ENCODE measurements around the gene DNAJC2. TPM values are rescaled to one million over a fixed set of nuclear protein-coding genes. Genes with fewer than 3 reads are reported as not detected.
A peak's percentile ranks its signal among the peaks of the same experiment; 100 is the strongest.

DNAJC2 gene
- total RNA-seq, 2 donors from 2014 or later, result 14.3 to 24.1 TPM

GRCh38 chr7:103307503-103308231 lies 36.9 kb downstream of the DNAJC2 start:
- peaks cover 5% of the 10 kb centered on the region for H3K4me1 ChIP-seq
- no peaks in the 10 kb centered on the region for H3K27me3 ChIP-seq
- peaks cover 0 to 35% of the 10 kb centered on the region in 2 donors for H3K36me3 ChIP-seq (replicated peaks in 1 of 2; ENCODE audit: insufficient read depth in 1 of 2, low read depth in 2 of 2)
- intact Hi-C loops (cut with DNase I), result no loop called here
- TF ChIP-seq POLR2A (IDR thresholded peaks at IDR 0.05), result no peak
- TF ChIP-seq CTCF (IDR thresholded peaks at IDR 0.05), result no peak
- no peak for DNase-seq
- no peak overlapping the region for H3K27ac ChIP-seq
- H3K4me3 ChIP-seq, result no peak overlapping the region
- no peak for ATAC-seq
- WGBS, 2 donors, result 58% methylated on average over 3 of the region's 3 CpGs
- H3K9me3 ChIP-seq, result no peaks in the 10 kb centered on the region

DNA sequence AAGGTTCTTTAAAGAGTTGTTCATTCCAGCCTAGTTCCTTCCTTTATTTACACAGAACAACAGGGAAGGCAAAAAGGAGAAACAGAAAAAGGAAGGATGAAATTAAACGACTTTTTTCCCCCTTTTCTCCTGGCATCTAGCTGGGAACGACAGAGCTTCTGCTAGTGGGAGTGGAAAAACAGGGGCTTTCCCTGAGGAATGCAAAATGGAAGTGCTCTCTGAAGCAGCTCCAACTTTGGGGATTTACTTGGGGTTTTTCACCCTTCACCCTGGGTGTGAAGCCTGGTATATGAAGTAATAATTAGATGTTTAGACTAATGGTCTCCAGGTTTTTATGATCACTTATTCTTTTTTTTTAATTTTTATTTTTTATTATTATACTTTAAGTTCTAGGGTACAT lies 43.1 kb downstream of the DNAJC2 start:
- ATAC-seq (no peak), DNase-seq (no peak)
- WGBS, 2 donors, result 40 to 54% methylated on average over 2 of the region's 2 CpGs
- no peak overlapping the region for H3K27ac ChIP-seq
- no peaks in the 10 kb centered on the region for H3K27me3 ChIP-seq
- H3K36me3 ChIP-seq (replicated peaks in 1 of 2; ENCODE audit: insufficient read depth in 1 of 2, low read depth in 2 of 2), result peaks cover 0 to 15% of the 10 kb centered on the region in 2 donors
- no peak for TF ChIP-seq CTCF (IDR thresholded peaks at IDR 0.05)
- no peaks in the 10 kb centered on the region for H3K9me3 ChIP-seq
- intact Hi-C loops (cut with DNase I), result no loop called here
- peaks cover 16% of the 10 kb centered on the region for H3K4me1 ChIP-seq
- H3K4me3 ChIP-seq, result no peak overlapping the region

DNA sequence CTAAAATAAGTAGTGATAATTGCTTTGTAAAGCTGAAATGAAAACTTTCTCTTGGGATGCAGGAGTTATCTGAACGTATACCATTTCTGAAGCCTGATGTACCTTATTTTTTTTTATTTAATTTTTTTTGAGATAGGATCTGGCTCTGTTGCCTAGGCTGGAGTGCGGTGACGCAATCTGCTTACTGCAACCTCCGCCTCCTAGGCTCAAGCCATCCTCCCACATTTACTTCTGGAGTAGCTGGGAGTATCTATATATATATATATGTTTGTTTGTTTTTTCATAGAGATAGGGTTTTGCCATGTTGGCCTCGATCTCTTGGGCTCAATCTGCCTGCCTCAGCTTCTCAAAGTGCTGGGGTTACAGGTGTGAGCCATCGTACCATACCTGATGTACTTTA lies 44.9 kb downstream of the DNAJC2 start:
- DNase-seq (no peak), ATAC-seq (no peak)
- no peak overlapping the region for H3K4me3 ChIP-seq
- no peak overlapping the region for H3K27ac ChIP-seq
- TF ChIP-seq POLR2A (IDR thresholded peaks at IDR 0.05), result no peak
- no peak for TF ChIP-seq CTCF (IDR thresholded peaks at IDR 0.05)
- WGBS, 2 donors, result 79% methylated on average over 6 of the region's 6 CpGs
- intact Hi-C loops (cut with DNase I), result no loop called here
- peaks cover 16% of the 10 kb centered on the region for H3K4me1 ChIP-seq
- H3K36me3 ChIP-seq (replicated peaks in 1 of 2; ENCODE audit: insufficient read depth in 1 of 2, low read depth in 2 of 2), result peaks cover 0 to 11% of the 10 kb centered on the region in 2 donors
- H3K27me3 ChIP-seq, result no peaks in the 10 kb centered on the region
- H3K9me3 ChIP-seq, result no peaks in the 10 kb centered on the region

- 1 to 2% methylated on average over 7 of the region's 7 CpGs for WGBS, 2 donors
- H3K27me3 ChIP-seq, result no peaks in the 10 kb centered on the region
- peak overlapping the region; percentile 87 to 93 for H3K4me3 ChIP-seq
- no peaks in the 10 kb centered on the region for H3K9me3 ChIP-seq
- no peak for ATAC-seq
- no peak for DNase-seq
- peak overlapping the region; percentile 59 to 87 (median 74) for H3K27ac ChIP-seq
- peaks cover 16% of the 10 kb centered on the region for H3K4me1 ChIP-seq
- H3K36me3 ChIP-seq (replicated peaks in 1 of 2; ENCODE audit: insufficient read depth in 1 of 2, low read depth in 2 of 2), result peaks cover 0 to 6% of the 10 kb centered on the region in 2 donors
- intact Hi-C loops (cut with DNase I), result no loop called here
- TF ChIP-seq POLR2A (IDR thresholded peaks at IDR 0.05) (no peak), CTCF (IDR thresholded peaks at IDR 0.05) (no peak)
These were observed 46.8 kb downstream of the DNAJC2 start for GRCh38 chr7:103297837-103298179.

All from body of pancreas (tissue), 4 donors.